ENCODE results near the gene MAB21L4. TPM values are rescaled to one million over a fixed set of nuclear protein-coding genes. Genes with fewer than 3 reads are reported as not detected.

The MAB21L4 gene
- total and polyA plus RNA-seq, 2 experiments from 2014 or later = not detected

- H3K4me1 Mint-ChIP-seq = 0 out of 3 replicates have a peak, but pooled peaks cover 2% of the 10 kb centered on the region
- peaks cover 4% of the 10 kb centered on the region for H3K27me3 Mint-ChIP-seq (ENCODE audit: insufficient read depth, low read depth, poor library complexity)
- Histone ChIP-seq H2AFZ (no peak overlapping the region), H3K27me3 (ENCODE audit: insufficient read depth) (no peaks in the 10 kb centered on the region), H3K79me2 (replicated peaks; ENCODE audit: insufficient read depth) (no peaks in the 10 kb centered on the region), H4K20me1 (replicated peaks; ENCODE audit: insufficient read depth) (no peaks in the 10 kb centered on the region; the same call in 1 of the 2 replicates), H3K4me3 (no peak overlapping the region), H3F3A (replicated peaks; ENCODE audit: low read depth) (no peaks in the 10 kb centered on the region), H3K4me1 (ENCODE audit: insufficient read depth) (no peaks in the 10 kb centered on the region), H3K27ac (ENCODE audit: low read depth) (no peak overlapping the region), H3K36me3 (ENCODE audit: insufficient read depth) (no peaks in the 10 kb centered on the region), H3K9me2 (ENCODE audit: insufficient read depth) (no peaks in the 10 kb centered on the region), H3K4me2 (no peak overlapping the region)
- no peaks in the 10 kb centered on the region for H3K36me3 Mint-ChIP-seq (ENCODE audit: low read depth)
- no peaks in the 10 kb centered on the region for H3K9me3 Mint-ChIP-seq
- H3K27ac Mint-ChIP-seq = no peak overlapping the region
- TF ChIP-seq NANOG (IDR thresholded peaks at IDR 0.05; ENCODE audit: borderline replicate concordance) (no peak), CREB1 (CRISPR knock-in tag; IDR thresholded peaks at IDR 0.05; ENCODE audit: low read depth) (no peak), ZNF462 (CRISPR knock-in tag; IDR thresholded peaks at IDR 0.05) (no peak), ZNF331 (CRISPR knock-in tag; IDR thresholded peaks at IDR 0.05; ENCODE audit: low read depth) (no peak), STAT1 (IDR thresholded peaks at IDR 0.05; ENCODE audit: unreplicated experiment) (no peak), EZH2phosphoT487 (IDR thresholded peaks at IDR 0.05; ENCODE audit: unreplicated experiment) (no peak), POLR2AphosphoS5 (IDR thresholded peaks at IDR 0.05; ENCODE audit: low read depth) (no peak), REST (IDR thresholded peaks at IDR 0.05; ENCODE audit: unreplicated experiment) (no peak), ZNF114 (CRISPR knock-in tag; IDR thresholded peaks at IDR 0.05) (no peak), JUNB (IDR thresholded peaks at IDR 0.05; ENCODE audit: unreplicated experiment) (no peak), EZH2 (IDR thresholded peaks at IDR 0.05; ENCODE audit: low read depth, unreplicated experiment) (no peak)
- TF ChIP-seq, protein P1, sequence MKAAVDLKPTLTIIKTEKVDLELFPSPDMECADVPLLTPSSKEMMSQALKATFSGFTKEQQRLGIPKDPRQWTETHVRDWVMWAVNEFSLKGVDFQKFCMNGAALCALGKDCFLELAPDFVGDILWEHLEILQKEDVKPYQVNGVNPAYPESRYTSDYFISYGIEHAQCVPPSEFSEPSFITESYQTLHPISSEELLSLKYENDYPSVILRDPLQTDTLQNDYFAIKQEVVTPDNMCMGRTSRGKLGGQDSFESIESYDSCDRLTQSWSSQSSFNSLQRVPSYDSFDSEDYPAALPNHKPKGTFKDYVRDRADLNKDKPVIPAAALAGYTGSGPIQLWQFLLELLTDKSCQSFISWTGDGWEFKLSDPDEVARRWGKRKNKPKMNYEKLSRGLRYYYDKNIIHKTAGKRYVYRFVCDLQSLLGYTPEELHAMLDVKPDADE (IDR thresholded peaks at IDR 0.05) = no peak
- TF ChIP-seq, protein P2, sequence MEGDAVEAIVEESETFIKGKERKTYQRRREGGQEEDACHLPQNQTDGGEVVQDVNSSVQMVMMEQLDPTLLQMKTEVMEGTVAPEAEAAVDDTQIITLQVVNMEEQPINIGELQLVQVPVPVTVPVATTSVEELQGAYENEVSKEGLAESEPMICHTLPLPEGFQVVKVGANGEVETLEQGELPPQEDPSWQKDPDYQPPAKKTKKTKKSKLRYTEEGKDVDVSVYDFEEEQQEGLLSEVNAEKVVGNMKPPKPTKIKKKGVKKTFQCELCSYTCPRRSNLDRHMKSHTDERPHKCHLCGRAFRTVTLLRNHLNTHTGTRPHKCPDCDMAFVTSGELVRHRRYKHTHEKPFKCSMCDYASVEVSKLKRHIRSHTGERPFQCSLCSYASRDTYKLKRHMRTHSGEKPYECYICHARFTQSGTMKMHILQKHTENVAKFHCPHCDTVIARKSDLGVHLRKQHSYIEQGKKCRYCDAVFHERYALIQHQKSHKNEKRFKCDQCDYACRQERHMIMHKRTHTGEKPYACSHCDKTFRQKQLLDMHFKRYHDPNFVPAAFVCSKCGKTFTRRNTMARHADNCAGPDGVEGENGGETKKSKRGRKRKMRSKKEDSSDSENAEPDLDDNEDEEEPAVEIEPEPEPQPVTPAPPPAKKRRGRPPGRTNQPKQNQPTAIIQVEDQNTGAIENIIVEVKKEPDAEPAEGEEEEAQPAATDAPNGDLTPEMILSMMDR (conservative IDR thresholded peaks at IDR 0.05; ENCODE audit: low read depth in 2 of 2) = no peak
- H3K4me3 Mint-ChIP-seq = no peak overlapping the region
- no peak for DNase-seq (ENCODE audit: low spot score)
- no peak for ATAC-seq
These were observed 25.7 kb downstream of the MAB21L4 start for GRCh38 chr2:240869956-240870875.

All from GM23338 (cell line).